Vagina (tissue), 2 donors: ENCODE results near the gene STX17. TPM values are rescaled to one million over a fixed set of nuclear protein-coding genes. Genes with fewer than 3 reads are reported as not detected.

Experiments
- DNase-seq, 2 donors: peaks; one replicate each; pipeline ENCODE4 v3.0.0-alpha.2; 2017; ENCODE audit errors: extremely low spot score in 2 of 2
- H3K27ac ChIP-seq: fragments of 200-600 bp; sonication (generic); one replicate; pipeline ENCODE4 v1.5.1; 2019
- H3K27me3 ChIP-seq: fragments of 200-600 bp; sonication (generic); one replicate; pipeline ENCODE4 v1.5.1; 2019
- H3K36me3 ChIP-seq, 2 donors: fragments of 200-600 bp; sonication (generic); one replicate each; pipeline ENCODE4 v1.5.1; 2017 to 2019
- H3K4me1 ChIP-seq: fragments of 200-600 bp; sonication (generic); one replicate; pipeline ENCODE4 v1.5.1; 2019
- H3K4me3 ChIP-seq, 2 donors: fragments of 200-600 bp; sonication (generic); 1 replicate in 1 of 2; 2 replicates in 1 of 2; pipeline ENCODE4 v1.5.1; 2016 to 2019
- H3K9me3 ChIP-seq: fragments of 200-600 bp; sonication (generic); one replicate; pipeline ENCODE4 v1.5.1; 2019
- CTCF ChIP-seq, 3 experiments: fragments of 450-650 bp in 2 of 3; fragments of 200-600 bp in 1 of 3; sonication (generic) in 1 of 3; IDR thresholded peaks; one replicate each; pipeline ENCODE4 v1.5.1; 2017 to 2019; ENCODE audit warnings: antibody characterized with exemption in 3 of 3, mild to moderate bottlenecking in 2 of 3, moderate library complexity in 2 of 3
- POLR2A ChIP-seq, 2 donors: fragments of 450-650 bp; IDR thresholded peaks; one replicate each; pipeline ENCODE4 v1.6.1; 2017; ENCODE audit warnings: antibody characterized with exemption in 2 of 2, mild to moderate bottlenecking in 2 of 2, moderate library complexity in 2 of 2
- POLR2AphosphoS5 ChIP-seq, 2 donors: sonication (generic); formaldehyde crosslinking; IDR thresholded peaks; one replicate each; pipeline ENCODE4 v1.9.0; 2017; ENCODE audit warnings: antibody characterized with exemption in 2 of 2, mild to moderate bottlenecking in 2 of 2, low read depth in 1 of 2; ENCODE audit not compliant: insufficient read depth in 1 of 2
- intact Hi-C: fragments of 100-400 bp; cut with DNase I; formaldehyde crosslinking; loops from one replicate; pipeline ENCODE4 v1.15.1; 2023
- total RNA-seq: library from RNA; depleted of rRNA; stranded (reverse); fragments of >200 nt; gene quantifications from one replicate; pipeline ENCODE4 v1.2.3, GENCODE V29; 2016

The STX17 gene
- total RNA-seq, 1 donor from 2014 or later: 55.7 TPM

GRCh38 chr9:99903393-99903792, 3.1 kb upstream of the STX17 start:
- no peak overlapping the region for H3K27ac ChIP-seq
- H3K9me3 ChIP-seq: no peaks in the 10 kb centered on the region
- TF ChIP-seq POLR2A (IDR thresholded peaks at IDR 0.05) (no peak), CTCF (IDR thresholded peaks at IDR 0.05) (no peak), POLR2AphosphoS5 (IDR thresholded peaks at IDR 0.05; ENCODE audit: insufficient read depth in 1 of 2, low read depth in 1 of 2) (no peak)
- no peak for DNase-seq
- peaks cover 23% of the 10 kb centered on the region for H3K4me1 ChIP-seq
- no peaks in the 10 kb centered on the region for H3K27me3 ChIP-seq
- H3K36me3 ChIP-seq: no peaks in the 10 kb centered on the region
- no peak overlapping the region for H3K4me3 ChIP-seq
- intact Hi-C loops: no loop called here

GRCh38 chr9:99905833-99906402, 536 bp upstream of the STX17 start:
- no peaks in the 10 kb centered on the region for H3K9me3 ChIP-seq
- DNase-seq: no peak
- H3K4me3 ChIP-seq: peak overlapping the region; percentile 71 to 90
- peaks cover 37% of the 10 kb centered on the region for H3K4me1 ChIP-seq
- no peaks in the 10 kb centered on the region for H3K27me3 ChIP-seq
- intact Hi-C loops: loop anchor here (1.0 to 2.0 kb wide), 2 partner anchors 80 to 83 kb away; no protein-coding TSS in a partner anchor
- TF ChIP-seq CTCF (IDR thresholded peaks at IDR 0.05) (no peak), POLR2AphosphoS5 (IDR thresholded peaks at IDR 0.05; ENCODE audit: insufficient read depth in 1 of 2, low read depth in 1 of 2) (no peak), POLR2A (IDR thresholded peaks at IDR 0.05) (no peak)
- H3K27ac ChIP-seq: peak overlapping the region; percentile 97
- no peaks in the 10 kb centered on the region for H3K36me3 ChIP-seq

GRCh38 chr9:99907208-99907532, 716 bp downstream of the STX17 start:
- Histone ChIP-seq H3K4me1 (peaks cover 37% of the 10 kb centered on the region), H3K9me3 (no peaks in the 10 kb centered on the region), H3K27ac (peak overlapping the region; percentile 97), H3K36me3 (no peaks in the 10 kb centered on the region), H3K27me3 (no peaks in the 10 kb centered on the region), H3K4me3 (peak overlapping the region; percentile 71 to 90)
- no peak for DNase-seq
- intact Hi-C loops: loop anchor here (2.0 kb wide), 1 partner anchor 84 kb away; no protein-coding TSS in a partner anchor
- TF ChIP-seq POLR2A (IDR thresholded peaks at IDR 0.05) (no peak), CTCF (IDR thresholded peaks at IDR 0.05) (no peak), POLR2AphosphoS5 (IDR thresholded peaks at IDR 0.05; ENCODE audit: insufficient read depth in 1 of 2, low read depth in 1 of 2) (no peak)

- TF ChIP-seq POLR2A (IDR thresholded peaks at IDR 0.05) (no peak), POLR2AphosphoS5 (IDR thresholded peaks at IDR 0.05; ENCODE audit: insufficient read depth in 1 of 2, low read depth in 1 of 2) (no peak), CTCF (IDR thresholded peaks at IDR 0.05) (no peak)
- DNase-seq: no peak
- Histone ChIP-seq H3K36me3 (peaks cover 0 to 13% of the 10 kb centered on the region in 2 donors), H3K9me3 (no peaks in the 10 kb centered on the region), H3K4me3 (no peak overlapping the region), H3K27ac (no peak overlapping the region), H3K27me3 (no peaks in the 10 kb centered on the region), H3K4me1 (peaks cover 25% of the 10 kb centered on the region)
- intact Hi-C loops: no loop called here
Measured at GRCh38 chr9:99911600-99911999, 5.1 kb downstream of the STX17 start.

- no peak overlapping the region for H3K27ac ChIP-seq
- no peaks in the 10 kb centered on the region for H3K4me1 ChIP-seq
- no peak overlapping the region for H3K4me3 ChIP-seq
- peaks cover 0 to 41% of the 10 kb centered on the region in 2 donors for H3K36me3 ChIP-seq
- no peaks in the 10 kb centered on the region for H3K9me3 ChIP-seq
- H3K27me3 ChIP-seq: no peaks in the 10 kb centered on the region
- no peak for DNase-seq
- no peak for TF ChIP-seq POLR2A (IDR thresholded peaks at IDR 0.05)
- no peak for TF ChIP-seq CTCF (IDR thresholded peaks at IDR 0.05)
- no peak for TF ChIP-seq POLR2AphosphoS5 (IDR thresholded peaks at IDR 0.05; ENCODE audit: insufficient read depth in 1 of 2, low read depth in 1 of 2)
- intact Hi-C loops: no loop called here
Measured at GRCh38 chr9:99916650-99917049, 10.2 kb downstream of the STX17 start.
